RWPE2 (cell line): ENCODE measurements around the gene OPA1.

ENCODE experiments used
- ATAC-seq: fragments of 200-7000 bp; cut with Tn5 transposase; 3 replicates; pipeline ENCODE4 v1.9.1; 2021; ENCODE audit warnings: low read depth
- DNase-seq: peaks from one replicate; pipeline ENCODE4 v3.0.0-alpha.2; 2020; ENCODE audit warnings: low spot score
- H3K27ac ChIP-seq: fragments of 450-650 bp; 2 replicates; pipeline ENCODE4 v1.5.1; 2017; ENCODE audit warnings: mild to moderate bottlenecking; ENCODE audit not compliant: poor library complexity, severe bottlenecking
- H3K27me3 ChIP-seq: fragments of 250-450 bp; sonication (Bioruptor Pico); 2 replicates; pipeline ENCODE4 v1.5.1; 2021; ENCODE audit warnings: mild to moderate bottlenecking, moderate library complexity; ENCODE audit not compliant: insufficient read depth, poor library complexity, severe bottlenecking
- H3K36me3 ChIP-seq: fragments of 250-450 bp; sonication (Bioruptor Pico); 2 replicates; pipeline ENCODE4 v1.5.1; 2020; ENCODE audit warnings: low read depth, mild to moderate bottlenecking, moderate library complexity
- H3K4me1 ChIP-seq: fragments of 250-450 bp; sonication (Bioruptor Pico); 2 replicates; pipeline ENCODE4 v1.5.1; 2021; ENCODE audit warnings: mild to moderate bottlenecking, moderate library complexity; ENCODE audit not compliant: insufficient read depth, poor library complexity, severe bottlenecking
- H3K4me3 ChIP-seq: fragments of 250-450 bp; sonication (Bioruptor Pico); 2 replicates; pipeline ENCODE4 v1.5.1; 2021; ENCODE audit warnings: mild to moderate bottlenecking, moderate library complexity; ENCODE audit not compliant: severe bottlenecking
- H3K9me3 ChIP-seq: fragments of 250-450 bp; sonication (Bioruptor Pico); 2 replicates; pipeline ENCODE4 v1.5.1; 2021; ENCODE audit warnings: mild to moderate bottlenecking, moderate library complexity; ENCODE audit not compliant: severe bottlenecking
- TF ChIP-seq, protein P1 (sequence below): fragments of 450-650 bp; IDR thresholded peaks from one replicate; pipeline ENCODE4 v1.5.1; 2017; ENCODE audit warnings: mild to moderate bottlenecking, moderate library complexity; ENCODE audit not compliant: poor library complexity, severe bottlenecking

The OPA1 gene, protein sequence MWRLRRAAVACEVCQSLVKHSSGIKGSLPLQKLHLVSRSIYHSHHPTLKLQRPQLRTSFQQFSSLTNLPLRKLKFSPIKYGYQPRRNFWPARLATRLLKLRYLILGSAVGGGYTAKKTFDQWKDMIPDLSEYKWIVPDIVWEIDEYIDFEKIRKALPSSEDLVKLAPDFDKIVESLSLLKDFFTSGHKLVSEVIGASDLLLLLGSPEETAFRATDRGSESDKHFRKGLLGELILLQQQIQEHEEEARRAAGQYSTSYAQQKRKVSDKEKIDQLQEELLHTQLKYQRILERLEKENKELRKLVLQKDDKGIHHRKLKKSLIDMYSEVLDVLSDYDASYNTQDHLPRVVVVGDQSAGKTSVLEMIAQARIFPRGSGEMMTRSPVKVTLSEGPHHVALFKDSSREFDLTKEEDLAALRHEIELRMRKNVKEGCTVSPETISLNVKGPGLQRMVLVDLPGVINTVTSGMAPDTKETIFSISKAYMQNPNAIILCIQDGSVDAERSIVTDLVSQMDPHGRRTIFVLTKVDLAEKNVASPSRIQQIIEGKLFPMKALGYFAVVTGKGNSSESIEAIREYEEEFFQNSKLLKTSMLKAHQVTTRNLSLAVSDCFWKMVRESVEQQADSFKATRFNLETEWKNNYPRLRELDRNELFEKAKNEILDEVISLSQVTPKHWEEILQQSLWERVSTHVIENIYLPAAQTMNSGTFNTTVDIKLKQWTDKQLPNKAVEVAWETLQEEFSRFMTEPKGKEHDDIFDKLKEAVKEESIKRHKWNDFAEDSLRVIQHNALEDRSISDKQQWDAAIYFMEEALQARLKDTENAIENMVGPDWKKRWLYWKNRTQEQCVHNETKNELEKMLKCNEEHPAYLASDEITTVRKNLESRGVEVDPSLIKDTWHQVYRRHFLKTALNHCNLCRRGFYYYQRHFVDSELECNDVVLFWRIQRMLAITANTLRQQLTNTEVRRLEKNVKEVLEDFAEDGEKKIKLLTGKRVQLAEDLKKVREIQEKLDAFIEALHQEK

DNA sequence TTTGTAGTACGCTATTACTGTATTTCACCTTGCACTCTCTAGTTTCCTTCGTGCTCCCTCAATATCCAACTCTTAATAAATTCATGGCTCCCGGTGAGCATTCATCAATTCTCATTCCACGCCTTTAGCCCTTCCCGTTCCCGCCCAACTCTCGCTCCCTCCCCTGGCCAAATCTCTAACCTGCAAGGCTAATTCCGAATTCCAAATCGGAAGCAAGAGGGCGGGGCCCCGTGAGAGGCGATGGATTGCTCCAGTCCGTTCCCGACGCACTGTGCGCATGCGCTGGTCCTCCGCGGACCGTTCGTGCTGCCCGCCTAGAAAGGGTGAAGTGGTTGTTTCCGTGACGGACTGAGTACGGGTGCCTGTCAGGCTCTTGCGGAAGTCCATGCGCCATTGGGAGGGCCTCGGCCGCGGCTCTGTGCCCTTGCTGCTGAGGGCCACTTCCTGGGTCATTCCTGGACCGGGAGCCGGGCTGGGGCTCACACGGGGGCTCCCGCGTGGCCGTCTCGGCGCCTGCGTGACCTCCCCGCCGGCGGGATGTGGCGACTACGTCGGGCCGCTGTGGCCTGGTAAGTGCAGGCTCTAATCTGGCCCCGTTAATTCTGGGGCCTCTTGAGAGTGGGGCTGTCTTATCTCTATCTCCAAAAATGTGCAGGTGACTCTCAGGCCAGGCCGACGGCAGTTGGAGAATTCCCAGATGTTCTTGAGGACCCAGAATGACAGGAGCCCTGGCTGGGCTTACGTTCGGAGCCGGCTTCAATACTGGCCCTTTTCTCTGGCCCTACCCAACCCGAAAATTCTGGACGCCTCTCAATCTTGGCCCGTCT lies at the start of gene OPA1:
Gene OPA1, plus strand, starts transcription at position 368 of the 827 bp plus-strand sequence. Its CDS starts 170 bp downstream, at position 538.
- Histone ChIP-seq H3K36me3 (peaks cover 11% of the 10 kb centered on the region), H3K4me3 (peak within 1 kb of the TSS; percentile 75), H3K4me1 (peaks cover 15% of the 10 kb centered on the region), H3K27ac (peak within 1 kb of the TSS; percentile 57), H3K9me3 (no peaks in the 10 kb centered on the region), H3K27me3 (no peaks in the 10 kb centered on the region)
- DNase-seq (peak; percentile 98), ATAC-seq (peak; percentile 91)
- TF ChIP-seq, protein P1, sequence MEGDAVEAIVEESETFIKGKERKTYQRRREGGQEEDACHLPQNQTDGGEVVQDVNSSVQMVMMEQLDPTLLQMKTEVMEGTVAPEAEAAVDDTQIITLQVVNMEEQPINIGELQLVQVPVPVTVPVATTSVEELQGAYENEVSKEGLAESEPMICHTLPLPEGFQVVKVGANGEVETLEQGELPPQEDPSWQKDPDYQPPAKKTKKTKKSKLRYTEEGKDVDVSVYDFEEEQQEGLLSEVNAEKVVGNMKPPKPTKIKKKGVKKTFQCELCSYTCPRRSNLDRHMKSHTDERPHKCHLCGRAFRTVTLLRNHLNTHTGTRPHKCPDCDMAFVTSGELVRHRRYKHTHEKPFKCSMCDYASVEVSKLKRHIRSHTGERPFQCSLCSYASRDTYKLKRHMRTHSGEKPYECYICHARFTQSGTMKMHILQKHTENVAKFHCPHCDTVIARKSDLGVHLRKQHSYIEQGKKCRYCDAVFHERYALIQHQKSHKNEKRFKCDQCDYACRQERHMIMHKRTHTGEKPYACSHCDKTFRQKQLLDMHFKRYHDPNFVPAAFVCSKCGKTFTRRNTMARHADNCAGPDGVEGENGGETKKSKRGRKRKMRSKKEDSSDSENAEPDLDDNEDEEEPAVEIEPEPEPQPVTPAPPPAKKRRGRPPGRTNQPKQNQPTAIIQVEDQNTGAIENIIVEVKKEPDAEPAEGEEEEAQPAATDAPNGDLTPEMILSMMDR, result peak; percentile 36

DNA sequence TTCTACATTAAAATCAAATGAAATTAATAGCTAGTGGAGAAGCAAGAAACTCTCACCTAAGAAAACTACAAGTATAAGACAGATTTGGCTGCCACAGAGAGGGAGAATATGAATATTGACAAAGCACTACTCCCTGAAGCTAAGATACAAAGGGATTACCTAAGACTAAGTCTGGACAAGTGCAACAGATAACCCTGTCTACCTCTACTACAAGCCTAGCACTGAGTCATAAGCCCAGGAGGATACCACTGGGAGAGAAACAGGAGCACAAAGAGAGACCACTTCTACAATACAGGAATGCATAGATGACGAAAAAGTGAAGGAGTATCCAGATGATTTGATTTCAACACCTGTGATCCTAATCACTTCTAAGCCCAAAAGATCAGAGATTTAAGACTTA lies 48.7 kb upstream of the OPA1 start:
- Histone ChIP-seq H3K4me1 (no peaks in the 10 kb centered on the region), H3K4me3 (no peak overlapping the region), H3K27me3 (no peaks in the 10 kb centered on the region), H3K36me3 (no peaks in the 10 kb centered on the region), H3K27ac (no peak overlapping the region), H3K9me3 (no peaks in the 10 kb centered on the region)
- ATAC-seq (no peak), DNase-seq (no peak)
- TF ChIP-seq, protein P1, result no peak

DNA sequence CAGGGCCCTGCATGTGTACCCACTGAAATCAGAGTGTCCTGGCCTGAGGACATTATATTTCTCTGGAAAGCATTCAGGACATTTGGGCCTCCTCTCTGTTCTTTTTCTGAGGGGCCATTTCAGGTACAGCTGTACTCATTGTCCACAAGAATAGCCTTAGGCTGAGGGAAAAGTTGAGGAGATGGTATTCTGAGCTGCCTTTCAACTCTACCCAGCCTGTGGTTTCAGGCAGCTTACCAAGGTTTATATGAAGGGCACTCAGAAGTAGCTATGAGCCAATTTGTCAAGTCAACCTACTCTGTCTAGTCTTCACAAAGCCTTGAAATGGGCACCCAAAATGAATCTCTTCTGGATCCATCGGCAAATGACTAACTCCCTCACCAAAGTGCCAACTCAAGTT lies 47.7 kb upstream of the OPA1 start:
- Histone ChIP-seq H3K9me3 (no peaks in the 10 kb centered on the region), H3K27ac (no peak overlapping the region), H3K4me1 (no peaks in the 10 kb centered on the region), H3K27me3 (no peaks in the 10 kb centered on the region), H3K36me3 (no peaks in the 10 kb centered on the region), H3K4me3 (no peak overlapping the region)
- DNase-seq (no peak), ATAC-seq (no peak)
- TF ChIP-seq, protein P1, result no peak

DNA sequence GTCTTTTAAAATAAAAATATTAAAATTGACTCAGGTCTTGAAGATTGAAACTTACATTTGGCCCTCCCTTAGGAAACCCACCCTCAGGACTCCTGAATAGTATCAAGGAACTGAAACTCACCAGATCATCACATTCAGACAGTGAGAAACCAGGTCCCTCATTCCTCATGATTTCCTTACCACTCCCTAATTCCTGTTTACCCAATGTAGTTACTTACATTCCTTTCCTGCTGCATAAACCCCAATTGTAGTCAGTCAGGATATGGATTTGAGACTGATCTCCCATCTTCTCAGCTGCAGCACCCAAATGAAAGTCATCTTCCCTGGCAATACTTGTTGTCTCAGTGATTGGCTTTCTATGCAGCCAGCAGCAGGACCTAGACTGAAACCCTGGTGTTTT lies 46.9 kb upstream of the OPA1 start:
- TF ChIP-seq, protein P1, result no peak
- Histone ChIP-seq H3K4me1 (no peaks in the 10 kb centered on the region), H3K27ac (no peak overlapping the region), H3K27me3 (no peaks in the 10 kb centered on the region), H3K9me3 (no peaks in the 10 kb centered on the region), H3K36me3 (no peaks in the 10 kb centered on the region), H3K4me3 (no peak overlapping the region)
- DNase-seq (no peak), ATAC-seq (no peak)
